Endothelial cell of umbilical vein (primary cell): ENCODE measurements around the gene CNTN2. TPM values are rescaled to one million over a fixed set of nuclear protein-coding genes. Genes with fewer than 3 reads are reported as not detected.

Experiments used
- BruUV-seq: library from RNA; stranded (reverse); fragments of 400-500 nt; replicated peaks from 2 replicates; lab custom pipeline; 2021; lab: Mats Ljungman, UMichigan
- CTCF ChIA-PET: fragments of 300-600, 350-600 bp; sonication (Branson Sonifier 250); formaldehyde crosslinking; loops from one replicate; lab custom pipeline; 2021; ENCODE audit warnings: antibody characterized with exemption, inconsistent platforms; lab: Charles Lee
- POLR2A ChIA-PET: fragments of 300-600, 350-600 bp; sonication (Branson Sonifier 250); formaldehyde crosslinking; loops from one replicate; lab custom pipeline; 2021; ENCODE audit warnings: antibody characterized with exemption, inconsistent platforms; lab: Charles Lee
- DNase-seq: peaks from one replicate; pipeline ENCODE4 v3.0.0-alpha.2; 2011; ENCODE audit warnings: low read depth, low spot score
- FAIRE-seq: peaks from 2 replicates; lab custom pipeline; 2011; peaks lifted over from hg19 to GRCh38; lab: Jason Lieb, UNC
- H2AFZ ChIP-seq: 2 replicates; pipeline ENCODE4 v1.6.0; 2012; ENCODE audit warnings: low read depth, low read length, control low read depth, inconsistent platforms
- H3K27ac ChIP-seq: 2 replicates; pipeline ENCODE4 v1.5.1; 2011; ENCODE audit warnings: low read depth, mild to moderate bottlenecking, control low read depth, low read length, moderate library complexity; ENCODE audit not compliant: insufficient read depth
- H3K27me3 ChIP-seq, 2 experiments: 2 replicates each; pipeline versions ENCODE4 v1.6.0 to v1.6.1; 2011; ENCODE audit warnings: low read length in 2 of 2, mixed read lengths in 1 of 2; ENCODE audit not compliant: control insufficient read depth in 2 of 2, insufficient read depth in 2 of 2
- H3K36me3 ChIP-seq, 2 experiments: 2 replicates in 1 of 2; 3 replicates in 1 of 2; pipeline ENCODE4 v1.5.1; 2011; ENCODE audit warnings: low read length in 2 of 2, mild to moderate bottlenecking in 1 of 2, moderate library complexity in 1 of 2; ENCODE audit not compliant: control insufficient read depth in 2 of 2, insufficient read depth in 2 of 2; ENCODE audit errors: extremely low read depth in 1 of 2
- H3K4me1 ChIP-seq: 3 replicates; pipeline ENCODE4 v1.5.1; 2011; ENCODE audit warnings: mild to moderate bottlenecking, low read length; ENCODE audit not compliant: control insufficient read depth, insufficient read depth; ENCODE audit errors: extremely low read depth
- H3K4me2 ChIP-seq: 2 replicates; pipeline ENCODE4 v1.6.1; 2011; ENCODE audit warnings: low read length, control low read depth, mixed read lengths; ENCODE audit not compliant: insufficient read depth
- H3K4me3 ChIP-seq, 3 experiments: fragments of 200-600 bp in 1 of 3; sonication (generic), shearing (Covaris generic) in 1 of 3; replicated peaks in 1 of 3; 2 replicates each; pipeline ENCODE4 v1.5.1; 2011 to 2016; ENCODE audit warnings: control low read depth in 3 of 3, low read length in 3 of 3, mild to moderate bottlenecking in 2 of 3, inconsistent platforms in 1 of 3, low read depth in 1 of 3, moderate library complexity in 1 of 3; ENCODE audit not compliant: insufficient read depth in 1 of 3
- H3K79me2 ChIP-seq: 2 replicates; pipeline ENCODE4 v1.6.0; 2012; ENCODE audit warnings: low read length, inconsistent platforms; ENCODE audit not compliant: control insufficient read depth, insufficient read depth
- H3K9ac ChIP-seq: replicated peaks from 2 replicates; pipeline ENCODE3; 2011; ENCODE audit warnings: low read length, control low read depth; ENCODE audit not compliant: insufficient read depth; ENCODE audit errors: extremely low read depth
- H3K9me1 ChIP-seq: replicated peaks from 3 replicates; pipeline ENCODE4 v1.6.0; 2011; ENCODE audit warnings: mild to moderate bottlenecking, low read length; ENCODE audit not compliant: control insufficient read depth, insufficient read depth; ENCODE audit errors: extremely low read depth
- H3K9me3 ChIP-seq: replicated peaks from 2 replicates; pipeline ENCODE4 v1.5.1; 2012; ENCODE audit warnings: low read length, inconsistent platforms; ENCODE audit not compliant: control insufficient read depth, insufficient read depth
- H4K20me1 ChIP-seq: replicated peaks from 2 replicates; pipeline ENCODE3; 2011; ENCODE audit warnings: mild to moderate bottlenecking, low read length; ENCODE audit not compliant: control insufficient read depth, insufficient read depth; ENCODE audit errors: extremely low read depth
- CTCF ChIP-seq, 2 donors: IDR thresholded peaks; 1 replicate in 1 of 2; 2 replicates in 1 of 2; pipeline ENCODE4 v1.5.1; 2011; ENCODE audit warnings: low read length in 2 of 2, mild to moderate bottlenecking in 2 of 2, moderate library complexity in 2 of 2, control low read depth in 1 of 2, inconsistent platforms in 1 of 2, low read depth in 1 of 2; ENCODE audit not compliant: insufficient read depth in 1 of 2; ENCODE audit errors: extremely low read depth in 1 of 2
- EZH2 ChIP-seq: IDR thresholded peaks from 2 replicates; pipeline ENCODE4 v1.6.1; 2012; ENCODE audit warnings: borderline replicate concordance, low read depth, mild to moderate bottlenecking, moderate library complexity, low read length, inconsistent platforms; ENCODE audit not compliant: severe bottlenecking
- FOS ChIP-seq: IDR thresholded peaks from 2 replicates; pipeline ENCODE4 v1.6.1; 2011; ENCODE audit warnings: mild to moderate bottlenecking, low read length, moderate library complexity, borderline replicate concordance; ENCODE audit not compliant: insufficient read depth
- GATA2 ChIP-seq: IDR thresholded peaks from 2 replicates; pipeline ENCODE4 v1.7.0; 2011; ENCODE audit warnings: low read depth, mild to moderate bottlenecking, moderate library complexity, mixed read lengths, low read length; ENCODE audit not compliant: insufficient read length, insufficient read depth
- JUN ChIP-seq: IDR thresholded peaks from 2 replicates; pipeline ENCODE4 v1.6.1; 2011; ENCODE audit warnings: borderline replicate concordance, low read depth; ENCODE audit not compliant: insufficient read length, insufficient read depth
- MYC ChIP-seq: IDR thresholded peaks from one replicate; pipeline ENCODE4 v1.6.1; 2011; ENCODE audit warnings: mild to moderate bottlenecking, low read depth, low read length
- POLR2A ChIP-seq: IDR thresholded peaks from 2 replicates; pipeline ENCODE4 v1.6.1; 2012; ENCODE audit warnings: low read depth, mild to moderate bottlenecking, control low read depth, low read length
- POLR2AphosphoS5 ChIP-seq: IDR thresholded peaks from 2 replicates; pipeline ENCODE4 v1.6.1; 2012; ENCODE audit warnings: low read depth, mild to moderate bottlenecking, control low read depth, low read length, moderate library complexity; ENCODE audit not compliant: insufficient read depth
- dilution Hi-C: fragments of 300-500 bp; cut with MboI; formaldehyde crosslinking; loops from one replicate; pipeline ENCODE4 v1.15.0; 2019; ENCODE audit warnings: low sequenced_read_pairs; ENCODE audit not compliant: extremely low pct_ligation_motif_present
- intact Hi-C: fragments of 100-400 bp; cut with micrococcal nuclease; formaldehyde crosslinking; loops from one replicate; pipeline ENCODE4 v1.10.0; 2022
- polyA plus RNA-seq, 4 experiments: library from polyadenylated mRNA; depleted of rRNA in 3 of 4; stranded (reverse) in 3 of 4; unstranded in 1 of 4; fragments of >200 nt; gene quantifications; 2 replicates each; pipeline versions ENCODE4 v1.2.1 to v1.2.3, GENCODE V29; 2011 to 2012; ENCODE audit warnings: missing spikeins in 1 of 4
- total RNA-seq: library from RNA; stranded (reverse); gene quantifications from 2 replicates; pipeline ENCODE4 v1.2.3, GENCODE V29; 2021
- TF ChIP-seq, protein P1 (sequence below): IDR thresholded peaks from 2 replicates; pipeline ENCODE4 v1.6.1; 2011; ENCODE audit not compliant: insufficient read depth, insufficient read length

CNTN2 gene
- total and polyA plus RNA-seq, 2 donors (not counting 3 experiments of a cell fraction or from before 2014, with no cell fraction given): not detected

GRCh38 chr1:205072286-205072685 is 29.3 kb downstream of the CNTN2 start:
- CTCF ChIA-PET: interaction anchor here (0.9 to 4.0 kb wide), 3 partner anchors 9 to 184 kb away, joined by 3 to 39 read pairs (median 3); no protein-coding TSS in a partner anchor
- Histone ChIP-seq H2AFZ (no peak overlapping the region), H3K36me3 (no peaks in the 10 kb centered on the region), H3K9me1 (no peaks in the 10 kb centered on the region), H3K27ac (no peak overlapping the region), H3K79me2 (no peaks in the 10 kb centered on the region), H3K4me2 (no peak overlapping the region), H3K4me3 (no peak overlapping the region), H3K9me3 (no peaks in the 10 kb centered on the region), H3K9ac (no peak overlapping the region), H3K27me3 (no peaks in the 10 kb centered on the region), H3K4me1 (no peaks in the 10 kb centered on the region), H4K20me1 (no peaks in the 10 kb centered on the region)
- DNase-seq: no peak
- no peak for FAIRE-seq
- dilution Hi-C loops (no loop called here), intact Hi-C loops (no loop called here)
- POLR2A ChIA-PET: no interaction called here
- BruUV-seq: no TSS peak
- TF ChIP-seq JUN (no peak), FOS (no peak), GATA2 (no peak), CTCF (IDR thresholded peaks at IDR 0.05; ENCODE audit: extremely low read depth in 1 of 2, insufficient read depth in 1 of 2, low read depth in 1 of 2, low read length in 2 of 2) (no peak), POLR2AphosphoS5 (no peak), MYC (no peak), EZH2 (no peak), POLR2A (no peak)
- TF ChIP-seq, protein P1, sequence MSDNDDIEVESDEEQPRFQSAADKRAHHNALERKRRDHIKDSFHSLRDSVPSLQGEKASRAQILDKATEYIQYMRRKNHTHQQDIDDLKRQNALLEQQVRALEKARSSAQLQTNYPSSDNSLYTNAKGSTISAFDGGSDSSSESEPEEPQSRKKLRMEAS: no peak
